ENCODE results near the gene TXNDC12. TPM values are rescaled to one million over a fixed set of nuclear protein-coding genes. Genes with fewer than 3 reads are reported as not detected.
"Not testable (repeated sequence)": the region's sequence is repeated elsewhere in the genome, so short reads cannot be mapped to it uniquely, and the experiment has no call there.

Gene TXNDC12
- total RNA-seq, 1 donor from 2014 or later = 60.7 TPM

- Mint-ChIP-seq H3K36me3 (ENCODE audit: low read depth) (peaks cover 8% of the 10 kb centered on the region), H3K4me1 (no peaks in the 10 kb centered on the region), H3K27me3 (ENCODE audit: low read depth) (no peaks in the 10 kb centered on the region), H3K4me3 (no peak overlapping the region), H3K9me3 (no peaks in the 10 kb centered on the region), H3K27ac (ENCODE audit: unreplicated experiment) (no peak overlapping the region)
- DNase-seq (ENCODE audit: low read depth, low spot score) = no peak
- TF ChIP-seq, protein P1, sequence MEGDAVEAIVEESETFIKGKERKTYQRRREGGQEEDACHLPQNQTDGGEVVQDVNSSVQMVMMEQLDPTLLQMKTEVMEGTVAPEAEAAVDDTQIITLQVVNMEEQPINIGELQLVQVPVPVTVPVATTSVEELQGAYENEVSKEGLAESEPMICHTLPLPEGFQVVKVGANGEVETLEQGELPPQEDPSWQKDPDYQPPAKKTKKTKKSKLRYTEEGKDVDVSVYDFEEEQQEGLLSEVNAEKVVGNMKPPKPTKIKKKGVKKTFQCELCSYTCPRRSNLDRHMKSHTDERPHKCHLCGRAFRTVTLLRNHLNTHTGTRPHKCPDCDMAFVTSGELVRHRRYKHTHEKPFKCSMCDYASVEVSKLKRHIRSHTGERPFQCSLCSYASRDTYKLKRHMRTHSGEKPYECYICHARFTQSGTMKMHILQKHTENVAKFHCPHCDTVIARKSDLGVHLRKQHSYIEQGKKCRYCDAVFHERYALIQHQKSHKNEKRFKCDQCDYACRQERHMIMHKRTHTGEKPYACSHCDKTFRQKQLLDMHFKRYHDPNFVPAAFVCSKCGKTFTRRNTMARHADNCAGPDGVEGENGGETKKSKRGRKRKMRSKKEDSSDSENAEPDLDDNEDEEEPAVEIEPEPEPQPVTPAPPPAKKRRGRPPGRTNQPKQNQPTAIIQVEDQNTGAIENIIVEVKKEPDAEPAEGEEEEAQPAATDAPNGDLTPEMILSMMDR (conservative IDR thresholded peaks at IDR 0.05) = no peak
Observed at GRCh38 chr1:52022133-52022532, 32.9 kb downstream of the TXNDC12 start.

DNA sequence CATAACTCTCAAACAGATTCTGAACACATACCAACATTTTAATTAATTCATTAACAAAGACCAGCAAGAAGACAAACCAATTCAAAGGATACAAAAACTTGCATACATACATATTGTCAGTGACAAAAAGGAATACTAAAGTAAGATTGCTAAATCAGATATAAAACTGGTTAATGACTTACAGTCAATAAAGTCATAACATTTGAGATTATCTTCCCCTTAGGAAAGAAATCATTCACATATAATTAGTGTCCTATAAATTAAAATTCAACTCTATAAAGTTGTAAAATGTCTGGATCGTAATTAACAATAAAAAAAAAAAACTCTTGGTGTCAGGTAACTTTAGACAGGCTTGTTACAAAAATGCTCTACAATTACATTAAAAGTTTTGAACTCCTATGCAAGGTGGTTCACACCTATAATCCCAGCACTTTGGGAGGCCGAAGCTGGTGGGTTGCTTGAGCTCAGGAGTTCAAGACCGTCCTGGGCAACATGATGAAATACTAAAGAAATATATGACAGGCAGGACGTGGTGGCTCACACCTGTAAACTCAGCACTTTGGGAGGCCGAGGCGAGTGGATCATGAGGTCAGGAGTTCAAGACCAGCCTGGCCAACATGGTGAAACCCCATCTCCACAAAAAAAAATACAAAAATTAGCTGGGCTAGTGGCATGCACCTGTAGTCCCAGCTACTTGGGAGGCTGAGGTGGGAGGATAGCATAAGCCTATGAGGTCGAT is 46.8 kb downstream of the TXNDC12 start:
- TF ChIP-seq, protein P1 (conservative IDR thresholded peaks at IDR 0.05) = no peak
- H3K4me3 Mint-ChIP-seq = no peak overlapping the region
- no peaks in the 10 kb centered on the region for H3K36me3 Mint-ChIP-seq (ENCODE audit: low read depth)
- DNase-seq (ENCODE audit: low read depth, low spot score) = no peak
- no peaks in the 10 kb centered on the region for H3K9me3 Mint-ChIP-seq
- peaks cover 5% of the 10 kb centered on the region for H3K4me1 Mint-ChIP-seq
- H3K27me3 Mint-ChIP-seq (ENCODE audit: low read depth) = peaks cover 36% of the 10 kb centered on the region
- H3K27ac Mint-ChIP-seq (ENCODE audit: unreplicated experiment) = no peak overlapping the region

DNA sequence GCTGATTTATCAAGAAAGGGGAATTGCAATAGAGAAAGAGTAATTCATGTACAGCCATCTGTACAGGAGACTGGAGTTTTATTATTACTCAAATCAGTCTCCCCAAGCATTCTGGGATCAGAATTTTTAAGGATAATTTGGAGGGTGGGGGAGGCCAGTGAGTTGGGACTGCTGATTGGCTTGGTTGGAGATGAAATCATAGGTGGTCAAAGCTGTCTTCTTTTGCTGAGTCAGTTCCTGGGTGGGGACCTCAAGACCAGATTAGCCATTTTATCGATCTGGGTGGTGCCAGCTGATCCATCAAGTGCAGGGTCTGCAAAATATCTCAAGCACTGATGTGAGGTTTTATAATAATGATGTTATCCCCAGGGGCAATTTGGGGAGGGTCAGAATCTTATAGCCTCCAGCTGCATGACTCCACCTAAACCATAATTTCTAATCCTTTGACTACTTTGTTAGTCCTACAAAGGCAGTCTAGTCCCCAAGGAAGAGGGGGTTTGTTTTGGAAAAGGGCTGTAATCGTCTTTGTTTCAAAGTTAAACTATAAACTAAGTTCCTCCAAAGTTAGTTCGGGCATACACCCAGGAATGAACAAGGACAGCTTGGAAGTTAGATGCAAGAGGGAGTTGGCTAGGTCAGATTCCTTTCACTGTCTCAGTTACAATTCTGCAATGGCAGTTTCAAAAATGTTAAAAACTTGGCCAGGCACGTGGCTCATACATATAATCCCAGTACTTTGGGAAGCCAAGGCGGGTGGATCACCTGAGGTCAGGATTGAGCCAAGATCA is 47.6 kb downstream of the TXNDC12 start:
- Mint-ChIP-seq H3K27ac (ENCODE audit: unreplicated experiment) (no peak overlapping the region), H3K36me3 (ENCODE audit: low read depth) (no peaks in the 10 kb centered on the region), H3K27me3 (ENCODE audit: low read depth) (peaks cover 36% of the 10 kb centered on the region), H3K9me3 (no peaks in the 10 kb centered on the region), H3K4me3 (no peak overlapping the region), H3K4me1 (peaks cover 5% of the 10 kb centered on the region)
- DNase-seq (ENCODE audit: low read depth, low spot score) = no peak
- TF ChIP-seq, protein P1 (conservative IDR thresholded peaks at IDR 0.05) = no peak

- DNase-seq (ENCODE audit: low read depth, low spot score); H3K4me3 Mint-ChIP-seq; H3K9me3 Mint-ChIP-seq; H3K4me1 Mint-ChIP-seq; H3K36me3 Mint-ChIP-seq (ENCODE audit: low read depth); H3K27ac Mint-ChIP-seq (ENCODE audit: unreplicated experiment): not testable (repeated sequence)
- peaks cover 36% of the 10 kb centered on the region for H3K27me3 Mint-ChIP-seq (ENCODE audit: low read depth)
Observed at GRCh38 chr1:52006081-52006553, 48.9 kb downstream of the TXNDC12 start.

GRCh38 chr1:52005548-52005947 is 49.4 kb downstream of the TXNDC12 start:
- not testable (repeated sequence) for H3K9me3 Mint-ChIP-seq; H3K36me3 Mint-ChIP-seq (ENCODE audit: low read depth); H3K4me3 Mint-ChIP-seq; H3K27ac Mint-ChIP-seq (ENCODE audit: unreplicated experiment); DNase-seq (ENCODE audit: low read depth, low spot score); H3K4me1 Mint-ChIP-seq
- H3K27me3 Mint-ChIP-seq (ENCODE audit: low read depth) = peaks cover 36% of the 10 kb centered on the region

GRCh38 chr1:52003877-52004276 is 51.1 kb downstream of the TXNDC12 start:
- Mint-ChIP-seq H3K9me3 (no peaks in the 10 kb centered on the region), H3K36me3 (ENCODE audit: low read depth) (no peaks in the 10 kb centered on the region), H3K27ac (ENCODE audit: unreplicated experiment) (no peak overlapping the region), H3K4me1 (peaks cover 5% of the 10 kb centered on the region), H3K27me3 (ENCODE audit: low read depth) (peaks cover 36% of the 10 kb centered on the region), H3K4me3 (no peak overlapping the region)
- TF ChIP-seq, protein P1 (conservative IDR thresholded peaks at IDR 0.05) = no peak
- DNase-seq (ENCODE audit: low read depth, low spot score) = no peak

Measured in neural crest cell (in vitro differentiated cells).